Measurements from ENCODE around the gene GRIP1.

DNA sequence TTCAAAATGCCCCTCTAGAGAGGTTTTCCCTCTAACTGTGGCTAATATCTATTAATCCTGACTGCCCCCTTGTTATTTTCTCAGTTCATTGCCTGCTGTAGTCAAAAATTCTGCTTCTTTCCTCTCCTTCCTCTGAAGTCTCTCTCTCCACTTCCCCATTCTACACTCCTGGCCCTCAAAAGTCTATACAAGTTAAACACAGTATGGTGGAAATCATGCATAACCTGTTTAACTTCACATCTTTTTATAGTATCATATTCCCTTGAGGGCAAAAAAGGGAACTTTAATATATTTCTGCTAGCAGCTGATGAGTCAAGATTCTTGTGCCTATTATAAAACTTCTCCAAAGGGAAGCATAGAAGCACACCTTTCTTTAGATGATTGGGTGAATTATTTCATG is 16.7 kb downstream of the GRIP1 start:
- TF ChIP-seq CTCF (IDR thresholded peaks at IDR 0.05; ENCODE audit: insufficient read depth, low read length) (no peak), SPI1 (IDR thresholded peaks at IDR 0.05; ENCODE audit: borderline replicate concordance, low read depth) (peak; percentile 86), GABPA (IDR thresholded peaks at IDR 0.05; ENCODE audit: low read depth) (no peak)
- TF ChIP-seq, protein P1, sequence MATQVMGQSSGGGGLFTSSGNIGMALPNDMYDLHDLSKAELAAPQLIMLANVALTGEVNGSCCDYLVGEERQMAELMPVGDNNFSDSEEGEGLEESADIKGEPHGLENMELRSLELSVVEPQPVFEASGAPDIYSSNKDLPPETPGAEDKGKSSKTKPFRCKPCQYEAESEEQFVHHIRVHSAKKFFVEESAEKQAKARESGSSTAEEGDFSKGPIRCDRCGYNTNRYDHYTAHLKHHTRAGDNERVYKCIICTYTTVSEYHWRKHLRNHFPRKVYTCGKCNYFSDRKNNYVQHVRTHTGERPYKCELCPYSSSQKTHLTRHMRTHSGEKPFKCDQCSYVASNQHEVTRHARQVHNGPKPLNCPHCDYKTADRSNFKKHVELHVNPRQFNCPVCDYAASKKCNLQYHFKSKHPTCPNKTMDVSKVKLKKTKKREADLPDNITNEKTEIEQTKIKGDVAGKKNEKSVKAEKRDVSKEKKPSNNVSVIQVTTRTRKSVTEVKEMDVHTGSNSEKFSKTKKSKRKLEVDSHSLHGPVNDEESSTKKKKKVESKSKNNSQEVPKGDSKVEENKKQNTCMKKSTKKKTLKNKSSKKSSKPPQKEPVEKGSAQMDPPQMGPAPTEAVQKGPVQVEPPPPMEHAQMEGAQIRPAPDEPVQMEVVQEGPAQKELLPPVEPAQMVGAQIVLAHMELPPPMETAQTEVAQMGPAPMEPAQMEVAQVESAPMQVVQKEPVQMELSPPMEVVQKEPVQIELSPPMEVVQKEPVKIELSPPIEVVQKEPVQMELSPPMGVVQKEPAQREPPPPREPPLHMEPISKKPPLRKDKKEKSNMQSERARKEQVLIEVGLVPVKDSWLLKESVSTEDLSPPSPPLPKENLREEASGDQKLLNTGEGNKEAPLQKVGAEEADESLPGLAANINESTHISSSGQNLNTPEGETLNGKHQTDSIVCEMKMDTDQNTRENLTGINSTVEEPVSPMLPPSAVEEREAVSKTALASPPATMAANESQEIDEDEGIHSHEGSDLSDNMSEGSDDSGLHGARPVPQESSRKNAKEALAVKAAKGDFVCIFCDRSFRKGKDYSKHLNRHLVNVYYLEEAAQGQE (IDR thresholded peaks at IDR 0.05; ENCODE audit: insufficient replicate concordance, low read depth) = no peak
